Measurements from ENCODE around the gene ARHGAP18. TPM values are rescaled to one million over a fixed set of nuclear protein-coding genes. Genes with fewer than 3 reads are reported as not detected.

ARHGAP18 gene
- total and polyA plus RNA-seq, 10 of the 15 experiments (the other 5 are each of a cell fraction or from before 2014, with no cell fraction given) = 18.2 to 52.2 (median 31.7) TPM

DNA sequence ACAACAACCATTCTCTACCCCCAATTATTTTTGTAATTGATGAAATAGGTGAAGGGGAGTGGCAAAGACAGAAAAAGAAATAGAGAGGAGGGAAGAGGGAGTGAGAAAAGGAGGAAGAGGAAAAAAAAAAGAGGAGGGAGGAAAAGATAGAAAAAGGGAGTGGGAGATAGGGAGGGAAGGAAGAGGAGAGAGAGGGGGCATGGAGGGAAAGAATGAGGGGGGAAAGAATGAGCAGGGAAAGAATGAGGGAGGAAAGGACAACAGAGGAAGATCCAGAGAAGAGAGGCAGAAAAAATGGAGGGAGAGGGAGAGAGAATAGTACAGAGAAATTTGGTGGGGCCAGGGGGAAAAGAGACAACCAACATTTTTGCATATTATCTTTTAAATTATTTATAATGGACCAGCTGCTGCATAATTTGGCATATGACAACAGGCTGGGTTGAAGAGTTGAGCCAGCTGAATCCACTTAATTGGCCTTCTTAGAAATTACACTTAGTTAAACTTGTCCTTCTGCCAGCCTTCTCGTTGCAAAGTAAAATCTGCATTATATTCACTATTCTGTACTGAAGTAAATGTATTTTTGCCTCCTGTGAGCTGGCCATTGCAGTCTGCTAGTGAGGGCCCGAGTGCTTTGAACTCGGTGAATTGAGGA is 101.0 kb downstream of the ARHGAP18 start:
- Histone ChIP-seq H3K9me3 (replicated peaks; ENCODE audit: control insufficient read depth, insufficient read depth, low read length) (no peaks in the 10 kb centered on the region; the same call in 2 of the 3 replicates), H2AFZ (ENCODE audit: control insufficient read depth, low read depth, low read length) (no peak overlapping the region), H3K4me2 (ENCODE audit: control insufficient read depth, insufficient read depth) (no peak overlapping the region; the same call in 1 of the 2 replicates), H3K79me2 (ENCODE audit: control insufficient read depth, insufficient read depth, low read length) (peaks cover 2% of the 10 kb centered on the region), H3K9ac (ENCODE audit: control insufficient read depth, insufficient read depth, low read length) (peak overlapping the region; percentile 11; the same call in 1 of the 2 replicates), H3K36me3 (ENCODE audit: control insufficient read depth in 2 of 2, insufficient read depth in 2 of 2, low read length in 1 of 2) (peaks cover 2 to 19% of the 10 kb centered on the region in 2 experiments), H3K4me3 (no peak overlapping the region), H3K4me1 (ENCODE audit: control insufficient read depth, insufficient read depth, low read length) (peaks cover 31% of the 10 kb centered on the region), H3K27ac (ENCODE audit: control insufficient read depth, insufficient read depth) (peak overlapping the region; percentile 80), H3K27me3 (replicated peaks in 1 of 2; ENCODE audit: control insufficient read depth in 2 of 2, insufficient read depth in 2 of 2, low read length in 1 of 2) (no peaks in the 10 kb centered on the region), H4K20me1 (ENCODE audit: control insufficient read depth, insufficient read depth) (no peaks in the 10 kb centered on the region)
- intact Hi-C loops (cut with micrococcal nuclease; ENCODE audit: unreplicated experiment) (loop anchor here (5.0 kb wide), 3 partner anchors 38 to 273 kb away; no protein-coding TSS in a partner anchor), in situ Hi-C loops (cut with MboI) (no loop called here)
- 79% methylated on average over 3 of the region's 3 CpGs for WGBS (ENCODE audit: insufficient coverage, insufficient replicate concordance, low lambda C conversion rate, missing lambda C conversion rate)
- ChIA-PET POLR2A (interaction anchor here (0.8 to 1.3 kb wide), 2 partner anchors 21 to 87 kb away, joined by 3 to 4 read pairs; no protein-coding TSS in a partner anchor), SMC1A (ENCODE audit: uncharacterized antibody, unreplicated experiment) (interaction anchor here (0.7 to 3.6 kb wide), 12 partner anchors 9 to 139 kb away, joined by 3 to 19 read pairs (median 5); no protein-coding TSS in a partner anchor), RAD21 (ENCODE audit: unreplicated experiment) (interaction anchor here (0.7 to 1.7 kb wide), 6 partner anchors 11 to 120 kb away, joined by 3 to 4 read pairs (median 3); partner anchors contain the start of gene ARHGAP18), CTCF (interaction anchor here (0.6 to 14.9 kb wide), 6 partner anchors 11 to 166 kb away, joined by 3 to 411 read pairs (median 3); no protein-coding TSS in a partner anchor)
- FAIRE-seq = no peak
- no TSS peak for BruUV-seq (replicated peaks)
- no peak for ATAC-seq
- DNase-seq (ENCODE audit: low read depth, low spot score) = no peak
- TF ChIP-seq ZBED1 (IDR thresholded peaks at IDR 0.05; ENCODE audit: borderline replicate concordance) (0 out of 2 replicates have a peak, but pooled peaks have one; percentile 16), TCF7 (IDR thresholded peaks at IDR 0.05; ENCODE audit: borderline replicate concordance) (no peak), POU2F2 (IDR thresholded peaks at IDR 0.05; ENCODE audit: borderline replicate concordance, low read depth, low read length) (no peak), CBX5 (IDR thresholded peaks at IDR 0.05; ENCODE audit: low read depth) (no peak), BMI1 (IDR thresholded peaks at IDR 0.05; ENCODE audit: borderline replicate concordance) (no peak)

All from GM12878 (cell line).